IPS DF 19.7 (cell line): Measurements from ENCODE around the gene TCF25.

Experiments
- DNase-seq: peaks from one replicate; pipeline ENCODE4 v3.0.0-alpha.2; 2013; ENCODE audit warnings: low read depth, low spot score

Gene TCF25

DNA sequence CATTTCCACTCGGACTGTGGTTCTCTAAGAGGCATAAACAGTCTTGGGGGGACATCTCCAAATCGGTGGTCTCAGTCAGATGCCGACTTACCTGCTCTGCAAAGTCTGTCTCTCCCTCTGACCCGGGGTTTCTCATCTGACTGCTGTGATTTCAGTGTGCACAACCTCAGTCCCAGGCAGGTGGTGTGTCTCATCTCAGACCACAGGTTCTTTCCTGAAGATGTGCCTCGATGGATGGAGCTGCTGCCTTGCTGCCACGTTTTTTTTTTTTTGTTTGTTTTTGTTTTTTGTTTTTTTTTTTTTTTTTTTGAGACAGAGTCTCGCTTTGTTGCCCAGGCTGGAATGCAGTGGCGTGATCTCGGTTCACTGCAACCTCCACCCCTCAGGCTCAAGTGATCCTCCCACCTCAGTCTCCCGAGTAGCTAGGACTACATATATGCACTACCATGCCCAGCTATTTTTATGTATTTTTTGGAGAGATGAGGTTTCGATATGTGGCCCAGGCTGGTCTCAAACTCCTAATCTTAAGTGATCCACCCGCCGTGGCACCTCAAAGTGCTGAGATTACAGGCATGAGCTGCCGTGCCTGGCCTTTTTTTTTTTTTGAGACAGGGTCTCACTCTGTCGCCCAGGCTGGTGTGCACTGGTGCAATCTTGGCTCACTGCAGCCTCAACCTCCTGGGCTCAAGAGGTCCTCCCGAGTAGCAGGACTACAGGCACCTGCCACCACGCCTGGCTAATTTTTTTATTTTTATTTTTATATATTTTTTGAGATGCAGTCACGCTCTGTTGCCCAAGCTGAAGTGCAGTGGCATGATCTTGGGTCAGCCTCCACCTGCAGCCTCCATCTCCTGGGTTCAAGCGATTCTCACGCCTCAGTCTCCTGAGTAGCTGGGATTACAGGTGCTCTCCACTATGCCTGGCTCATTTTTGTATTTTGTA lies 29.7 kb upstream of the TCF25 start:
- no peak for DNase-seq

DNA sequence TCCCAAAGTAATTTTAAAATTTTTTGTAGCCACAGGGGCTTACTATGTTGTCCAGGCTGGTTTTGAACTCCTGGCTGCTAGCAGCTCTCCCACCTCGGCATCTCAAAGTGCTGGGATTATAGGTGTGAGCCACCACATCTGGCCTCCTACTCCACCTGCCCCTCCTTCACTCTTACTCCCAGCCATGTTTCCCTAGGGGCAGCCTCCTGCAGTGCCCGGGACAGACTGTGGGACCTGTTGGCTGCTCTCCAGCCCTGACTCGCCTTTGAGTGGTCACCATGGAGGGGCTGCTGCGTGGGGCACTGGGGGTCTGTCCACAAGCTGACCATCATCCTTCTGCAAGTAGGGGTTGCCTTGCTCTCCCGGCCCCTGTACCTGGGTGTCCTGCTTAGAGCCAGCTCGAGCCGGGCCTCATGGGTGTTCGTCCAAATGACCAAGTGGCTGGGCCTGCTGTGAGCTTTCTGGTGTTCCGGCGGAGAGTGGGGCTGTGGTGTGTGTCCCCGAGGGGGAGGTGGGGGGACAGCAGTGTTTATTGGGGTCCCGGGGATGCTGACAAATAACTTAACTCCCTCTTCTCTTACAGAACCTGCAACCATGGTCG lies 28.6 kb upstream of the TCF25 start:
- no peak for DNase-seq

DNA sequence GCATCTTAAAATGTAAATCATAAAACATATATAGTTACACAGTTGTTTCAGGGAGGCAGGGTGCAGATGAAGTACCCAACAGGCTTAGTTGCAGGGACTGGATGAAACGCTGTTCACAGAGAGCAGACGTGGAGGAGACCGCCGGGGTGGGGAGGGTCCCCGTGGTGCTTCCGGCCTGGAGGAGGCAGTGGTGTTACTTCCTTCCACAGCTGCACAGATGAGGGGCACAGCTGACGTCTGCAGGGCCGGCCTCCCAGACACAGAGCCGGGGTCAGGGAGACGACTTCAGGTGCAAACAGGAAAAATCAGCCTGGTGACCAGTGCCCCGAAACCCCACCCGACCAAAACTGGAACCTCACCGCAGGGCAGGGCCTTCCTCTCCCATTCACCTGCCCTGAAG lies 28.0 kb upstream of the TCF25 start:
- DNase-seq, result no peak

DNA sequence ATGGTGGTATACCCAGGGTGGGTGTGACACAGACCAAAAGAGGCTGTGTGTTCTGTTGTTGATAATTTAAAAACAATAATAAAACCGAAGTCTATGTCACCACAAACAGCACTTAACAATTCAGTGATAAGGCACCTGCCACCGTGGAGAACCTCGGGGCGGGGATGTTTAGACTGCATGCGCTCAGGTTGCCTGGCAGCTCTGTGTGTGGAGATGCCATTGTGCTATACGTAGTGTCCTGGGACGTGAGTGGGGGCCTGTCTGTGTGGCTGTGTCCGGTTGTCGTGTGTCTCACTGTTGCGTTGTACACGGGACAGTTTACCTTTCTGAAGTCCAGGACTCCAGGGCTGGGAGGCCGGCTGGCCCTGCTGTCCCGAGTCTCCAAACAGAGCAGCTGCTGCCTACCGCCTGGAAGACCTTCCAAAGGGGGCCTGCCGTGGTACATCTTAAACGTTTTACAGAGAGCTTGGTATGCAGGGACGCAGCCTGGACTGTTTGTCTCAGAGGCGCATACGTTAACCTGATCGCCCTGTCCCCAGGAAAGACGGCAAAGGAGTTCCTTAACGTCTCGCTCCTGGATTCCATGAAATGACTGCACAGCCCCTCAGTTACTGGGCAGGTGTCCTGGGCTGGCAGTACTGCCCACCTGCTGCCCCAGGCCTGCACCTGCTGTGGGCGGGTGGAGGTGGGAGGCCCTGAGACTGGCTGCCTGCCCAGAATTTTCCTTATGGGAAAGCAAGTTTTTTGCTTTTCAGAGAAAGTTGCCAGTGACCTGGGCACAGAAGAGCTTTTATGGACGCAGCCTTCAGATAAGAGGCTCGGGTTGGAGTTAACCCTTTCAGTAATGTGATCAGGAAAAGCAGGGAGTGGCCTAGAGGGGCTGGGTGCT lies 26.1 kb upstream of the TCF25 start:
- no peak for DNase-seq

DNA sequence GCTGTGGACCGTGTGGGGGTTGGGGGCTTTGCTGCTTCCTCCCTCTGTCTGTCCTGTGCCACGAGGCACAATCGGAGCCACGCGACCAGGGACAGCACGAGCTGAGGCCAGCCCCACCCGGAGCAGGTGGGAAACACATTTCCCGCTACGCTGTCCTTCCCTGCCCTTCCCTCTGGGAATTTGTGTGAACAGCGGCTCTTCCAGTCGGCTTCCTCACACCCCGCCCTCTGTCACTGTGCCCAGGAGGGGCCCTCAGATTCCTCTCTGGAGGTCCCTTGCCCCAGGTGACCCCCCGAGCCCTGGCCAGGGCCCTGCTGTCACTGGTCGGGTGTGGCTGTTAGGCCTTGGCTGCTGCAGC lies 25.5 kb upstream of the TCF25 start:
- no peak for DNase-seq

DNA sequence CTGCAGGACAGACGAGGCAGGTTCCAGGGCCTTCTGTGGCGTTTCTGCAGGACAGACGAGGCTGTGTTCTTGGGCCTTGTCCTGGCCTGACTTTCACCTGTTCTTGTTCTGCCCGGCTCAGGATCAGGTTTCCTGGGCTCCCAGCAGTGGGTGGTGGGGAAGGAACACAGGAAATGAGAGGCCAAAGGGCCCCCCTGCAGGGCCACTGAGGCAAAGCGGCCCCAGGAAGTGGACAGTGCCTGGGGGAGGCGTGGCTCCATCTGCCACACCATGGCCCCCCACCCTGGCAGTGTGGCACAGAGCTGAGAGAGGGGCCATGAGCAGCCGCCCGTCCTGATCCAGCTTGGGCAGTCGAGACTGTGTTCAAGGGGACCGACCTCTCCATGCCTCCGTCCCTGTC lies 24.4 kb upstream of the TCF25 start:
- DNase-seq, result no peak

DNA sequence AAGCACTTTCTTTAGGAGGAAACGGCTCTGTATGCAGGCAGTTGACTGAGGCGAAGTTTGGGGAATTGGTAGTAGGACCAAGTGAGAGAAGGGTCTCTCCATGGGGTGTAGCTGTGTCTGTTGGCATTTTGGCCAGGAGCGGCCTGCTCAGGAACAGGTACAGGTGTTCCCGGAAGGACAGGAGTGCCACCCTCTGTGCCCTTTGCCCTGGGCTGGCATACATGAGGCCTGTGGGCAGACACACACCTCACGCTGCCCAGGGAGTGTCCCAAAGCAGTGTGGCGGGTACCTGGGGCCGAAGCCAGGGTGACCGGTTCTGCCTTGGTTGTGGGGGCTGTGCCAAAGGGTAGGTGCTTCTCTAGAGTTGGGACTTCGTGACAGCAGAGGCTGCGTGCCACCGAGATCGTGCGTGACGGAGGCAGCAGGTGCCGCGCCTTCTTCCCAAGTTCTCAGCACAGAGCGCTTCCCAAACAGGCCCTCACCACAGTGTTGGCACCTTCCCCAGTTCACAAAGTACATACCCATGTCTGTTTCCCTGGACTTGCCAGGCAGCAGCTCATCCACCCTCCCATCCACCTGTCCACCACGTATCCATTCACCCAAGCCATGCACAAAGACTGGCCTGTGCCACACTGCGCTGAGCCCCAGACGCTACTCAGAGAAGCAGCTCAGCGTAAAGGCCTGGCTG lies 19.9 kb upstream of the TCF25 start:
- DNase-seq, result no peak

DNA sequence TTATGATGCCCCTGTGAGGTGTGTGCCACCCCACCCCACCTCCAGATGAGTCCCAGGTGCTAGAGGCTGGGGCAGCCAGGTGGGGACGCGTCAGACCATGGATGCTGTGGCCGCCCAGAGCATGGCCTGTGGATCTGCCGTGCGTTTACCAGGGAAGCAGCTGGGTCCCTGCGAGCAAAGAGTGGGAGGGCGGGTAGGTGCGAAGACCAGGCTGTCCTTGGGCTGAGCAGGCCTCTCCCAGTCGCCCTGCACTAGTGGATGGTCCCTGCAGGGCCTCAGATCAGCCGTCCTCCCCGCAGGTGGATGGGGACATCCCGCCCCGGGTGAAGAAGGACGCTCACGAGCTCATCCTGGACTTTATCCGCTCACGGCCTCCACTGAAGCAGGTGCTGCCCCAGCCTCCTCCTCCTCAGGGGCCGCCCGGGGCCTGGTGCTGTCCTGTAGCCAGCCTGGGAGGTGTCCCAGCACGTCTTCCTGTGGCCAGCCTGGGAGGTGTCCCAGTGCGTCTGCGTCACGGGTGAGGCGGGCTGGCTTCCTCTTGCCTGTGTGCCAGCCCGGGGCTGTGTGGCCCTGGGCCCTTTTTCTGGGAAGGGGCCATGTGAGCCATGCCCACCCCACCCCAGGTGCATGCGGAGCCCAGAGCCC lies 18.0 kb upstream of the TCF25 start:
- DNase-seq, result no peak

DNA sequence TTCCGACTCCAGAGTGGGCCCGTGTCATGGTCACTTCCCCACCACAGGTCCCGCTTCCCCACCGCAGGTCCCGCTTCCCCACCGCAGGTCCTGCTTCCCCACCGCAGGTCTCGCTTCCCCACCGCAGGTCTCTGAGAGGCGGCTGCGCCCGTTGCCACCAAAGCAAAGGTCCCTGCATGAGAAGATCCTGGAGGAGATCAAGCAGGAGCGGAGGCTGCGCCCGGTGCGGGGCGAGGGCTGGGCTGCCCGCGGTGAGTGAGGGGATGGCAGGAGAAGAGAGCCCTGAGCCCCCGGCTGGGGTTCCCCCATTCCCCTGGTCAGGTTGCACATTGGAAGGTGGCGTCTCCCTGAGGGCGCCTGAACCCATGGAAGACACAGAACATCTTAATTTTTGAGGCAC lies 17.4 kb upstream of the TCF25 start:
- DNase-seq, result no peak

DNA sequence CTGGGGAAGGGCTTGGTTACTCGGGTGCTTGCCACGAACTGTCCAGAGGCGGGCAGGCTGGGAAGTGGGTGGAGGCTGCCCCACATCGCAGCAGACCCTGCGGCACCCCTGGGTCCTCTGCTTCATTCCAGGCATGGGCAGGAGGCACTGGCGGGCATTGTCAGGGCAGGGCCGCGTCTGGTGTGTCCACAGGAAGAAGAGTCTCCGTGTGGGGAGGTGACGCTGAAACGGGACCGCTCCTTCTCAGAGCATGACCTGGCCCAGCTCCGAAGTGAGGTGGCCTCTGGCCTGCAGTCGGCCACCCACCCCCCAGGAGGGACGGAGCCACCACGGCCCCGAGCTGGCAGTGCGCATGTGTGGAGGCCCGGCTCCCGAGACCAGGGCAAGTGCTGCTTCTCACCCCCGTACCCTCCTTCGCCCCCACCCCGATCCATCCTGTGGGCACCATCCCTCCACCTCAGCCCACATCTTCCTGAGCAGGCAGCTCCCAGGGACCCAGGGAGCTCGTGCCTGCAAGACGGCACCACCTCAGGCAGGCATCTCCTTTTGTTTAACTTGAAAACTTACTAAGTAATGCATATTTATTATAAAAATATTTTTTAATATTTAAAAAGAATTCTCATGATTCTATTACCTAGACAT lies 14.3 kb upstream of the TCF25 start:
- DNase-seq, result no peak

DNA sequence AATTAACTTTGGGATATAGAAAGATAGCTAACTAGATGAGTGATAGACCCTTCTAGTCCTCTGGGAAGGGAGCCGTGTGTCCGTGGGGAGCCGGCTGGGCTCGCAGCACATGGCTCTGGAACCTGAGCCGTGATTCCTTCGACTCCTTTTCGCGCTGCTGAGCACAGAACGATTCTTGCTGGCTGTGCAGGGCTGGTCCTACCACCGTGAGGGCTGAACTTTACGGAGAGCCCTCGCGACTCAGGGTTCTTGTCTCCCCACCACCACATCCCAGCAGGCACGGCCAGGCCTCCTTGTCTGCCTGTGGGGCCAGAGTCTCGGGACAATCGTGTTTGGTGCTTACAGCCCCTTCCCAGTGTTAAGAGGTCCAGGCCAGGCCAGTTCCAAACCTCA lies 13.8 kb upstream of the TCF25 start:
- DNase-seq, result no peak

DNA sequence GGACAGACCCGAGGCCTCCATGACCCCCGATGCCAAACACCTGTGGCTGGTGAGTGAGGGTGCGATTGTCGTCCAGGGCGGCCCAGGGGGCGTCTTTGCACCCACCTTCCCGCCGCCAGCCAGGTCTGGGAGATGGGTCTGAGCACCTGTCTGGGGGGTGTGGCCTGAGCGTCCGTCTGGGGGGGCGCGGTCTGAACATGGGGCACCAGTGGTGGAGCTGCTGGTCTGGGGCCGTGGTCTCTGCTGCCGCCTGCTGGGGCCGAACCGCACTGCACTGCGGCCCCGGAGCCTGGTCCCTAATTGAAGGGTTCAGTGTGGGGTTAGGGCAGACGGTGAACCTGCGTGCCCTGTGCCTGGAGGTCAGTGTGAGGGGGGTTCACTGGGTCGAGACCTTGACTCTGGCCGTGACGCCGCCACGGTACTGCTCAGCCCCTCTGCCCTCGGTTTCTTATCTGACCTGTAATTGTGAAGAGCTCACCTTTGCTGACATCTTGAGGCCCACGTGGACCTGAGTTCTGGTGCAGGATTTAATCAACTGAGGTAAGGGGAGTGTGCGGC lies 12.6 kb upstream of the TCF25 start:
- no peak for DNase-seq

DNA sequence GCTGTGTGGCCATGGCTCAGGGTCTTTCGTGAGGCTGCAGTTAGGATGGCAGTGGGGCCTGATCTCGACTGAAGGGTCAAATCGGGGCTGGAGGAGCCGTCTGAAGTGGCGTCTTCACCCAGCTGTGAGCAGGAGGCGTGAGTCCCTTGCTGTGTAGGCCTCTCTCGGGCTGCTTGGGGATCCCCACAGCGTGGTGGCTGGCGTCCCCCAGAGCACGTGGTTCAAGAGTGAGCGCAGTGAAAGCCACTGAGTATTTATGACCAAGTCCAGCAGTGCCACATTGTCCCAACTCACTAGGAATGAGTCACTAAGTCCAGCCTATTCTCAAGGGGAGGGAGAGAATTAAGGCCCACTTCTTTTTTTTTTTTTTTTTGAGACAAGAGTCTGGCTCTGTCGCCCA lies 11.7 kb upstream of the TCF25 start:
- no peak for DNase-seq

DNA sequence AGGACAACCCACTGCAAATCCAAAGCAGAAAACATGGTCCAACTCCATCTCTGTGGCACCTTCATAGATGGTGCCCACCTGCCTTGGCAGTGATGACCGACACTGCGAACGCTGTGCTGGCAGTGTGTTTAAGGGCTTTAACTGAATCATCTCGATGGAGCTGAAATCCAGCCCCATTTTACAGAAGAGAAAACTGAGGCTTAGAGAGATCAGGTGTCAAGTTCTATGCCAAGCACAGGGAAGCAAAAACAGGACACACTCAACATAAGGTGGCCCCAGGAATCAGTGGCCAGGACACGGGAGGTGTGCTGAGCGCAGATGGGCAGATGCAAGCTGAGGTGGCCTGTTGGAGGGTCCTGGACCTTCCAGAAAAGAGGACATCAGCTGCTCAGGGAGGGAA lies 10.7 kb upstream of the TCF25 start:
- no peak for DNase-seq

DNA sequence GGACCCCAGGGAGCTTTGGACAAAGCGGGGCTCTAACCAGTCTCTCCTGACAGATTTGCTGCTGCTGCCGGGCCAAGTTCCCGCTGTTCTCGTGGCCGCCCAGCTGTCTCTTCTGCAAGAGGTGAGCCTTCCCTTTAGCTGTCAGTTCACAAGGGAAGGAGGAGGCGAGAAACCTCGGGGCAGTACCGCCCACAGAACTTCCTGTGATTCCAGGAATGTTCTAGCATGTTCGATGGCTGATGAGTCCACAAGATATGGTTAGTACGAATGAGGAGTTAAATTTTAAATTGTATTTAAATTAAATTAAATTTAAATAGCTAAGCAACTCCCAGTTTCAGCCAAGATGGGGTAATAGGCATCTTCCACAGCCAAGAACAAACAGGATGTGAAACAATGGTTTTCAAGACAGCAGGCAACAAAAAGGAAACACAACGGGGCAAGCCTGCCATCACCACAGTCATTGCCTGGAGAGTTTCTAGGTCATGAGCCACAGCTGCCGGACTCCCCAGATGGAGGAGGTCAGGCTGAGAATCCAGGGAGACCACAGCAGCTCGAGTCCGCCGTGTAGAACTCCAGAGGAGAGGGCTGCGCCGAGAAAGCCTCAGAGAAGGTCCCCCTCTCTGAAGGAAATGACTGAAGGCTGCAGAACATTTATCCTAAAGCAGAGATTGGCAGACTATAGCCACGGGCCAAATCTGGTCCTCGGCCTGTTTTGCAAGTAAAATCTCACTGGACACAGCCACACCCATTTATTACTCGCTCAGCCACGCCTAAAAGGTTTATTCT lies 9.5 kb upstream of the TCF25 start:
- no peak for DNase-seq

DNA sequence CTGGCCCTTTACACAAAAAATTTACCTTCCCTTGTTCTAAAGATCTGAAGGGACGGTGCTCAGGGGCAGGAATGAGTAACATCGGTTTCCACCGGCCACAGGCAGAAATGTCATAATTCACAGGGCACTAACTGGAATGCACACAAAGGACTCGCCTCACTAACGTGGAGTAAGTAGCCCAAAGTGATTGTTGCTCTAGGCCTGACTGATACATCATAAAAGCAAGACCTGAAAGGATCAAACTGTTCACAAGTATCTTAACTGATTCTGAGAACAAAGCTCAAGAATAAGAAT lies 8.9 kb upstream of the TCF25 start:
- DNase-seq, result no peak

DNA sequence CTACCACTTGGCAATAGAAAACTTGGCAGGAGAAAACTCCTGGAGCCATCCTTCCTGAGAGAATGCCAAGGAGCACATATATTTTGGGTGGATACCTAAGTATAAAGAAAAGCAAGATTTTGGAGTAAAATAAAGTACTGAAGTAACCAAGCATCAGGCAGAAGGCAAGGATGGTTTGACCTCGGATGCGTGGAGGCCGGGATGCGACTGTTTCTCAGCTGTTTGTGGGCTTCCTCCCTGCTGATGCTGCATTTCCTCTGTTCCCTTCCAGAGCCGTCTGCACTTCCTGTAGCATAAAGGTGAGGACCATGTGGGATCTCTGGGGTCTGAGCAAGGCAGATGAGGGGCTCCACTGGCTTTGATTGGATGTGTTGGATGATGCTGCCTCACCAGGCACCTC lies 5.5 kb upstream of the TCF25 start:
- DNase-seq, result no peak

DNA sequence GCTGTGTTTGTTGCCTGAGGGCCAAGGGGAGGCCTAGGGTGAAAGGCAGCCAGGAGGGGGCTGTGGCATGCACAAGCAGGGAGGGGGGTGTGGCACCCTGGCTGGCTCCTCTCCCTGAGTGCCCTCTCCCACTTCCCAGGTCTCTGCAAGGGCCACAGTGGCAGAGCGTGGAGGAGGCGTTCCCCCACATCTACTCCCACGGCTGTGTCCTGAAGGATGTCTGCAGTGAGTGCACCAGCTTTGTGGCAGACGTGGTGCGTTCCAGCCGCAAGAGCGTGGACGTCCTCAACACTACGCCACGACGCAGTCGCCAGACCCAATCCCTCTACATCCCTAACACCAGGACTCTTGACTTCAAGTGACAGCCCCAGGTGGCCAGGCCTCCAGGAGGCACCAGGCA lies 3.5 kb upstream of the TCF25 start:
- no peak for DNase-seq

DNA sequence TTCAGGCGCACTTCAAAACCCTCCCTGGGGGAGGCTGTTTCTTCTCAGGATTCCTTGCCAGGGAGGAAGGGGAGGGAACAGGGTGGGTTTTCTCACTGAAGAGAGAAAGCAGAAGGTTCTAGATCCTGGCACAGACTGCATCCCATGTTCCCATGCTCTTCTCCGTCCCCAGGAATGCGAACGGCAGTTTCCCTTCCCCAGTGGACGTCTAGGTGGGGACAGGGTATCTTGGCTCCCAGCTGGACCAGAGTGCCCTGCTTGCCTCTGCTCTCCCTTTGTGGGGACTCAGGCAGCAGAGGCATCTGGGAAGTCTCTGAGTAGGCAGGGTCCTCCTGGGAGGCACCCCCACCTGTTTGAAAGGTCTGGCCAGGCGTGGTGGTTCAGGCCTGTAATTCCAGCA lies 3.0 kb upstream of the TCF25 start:
- no peak for DNase-seq

DNA sequence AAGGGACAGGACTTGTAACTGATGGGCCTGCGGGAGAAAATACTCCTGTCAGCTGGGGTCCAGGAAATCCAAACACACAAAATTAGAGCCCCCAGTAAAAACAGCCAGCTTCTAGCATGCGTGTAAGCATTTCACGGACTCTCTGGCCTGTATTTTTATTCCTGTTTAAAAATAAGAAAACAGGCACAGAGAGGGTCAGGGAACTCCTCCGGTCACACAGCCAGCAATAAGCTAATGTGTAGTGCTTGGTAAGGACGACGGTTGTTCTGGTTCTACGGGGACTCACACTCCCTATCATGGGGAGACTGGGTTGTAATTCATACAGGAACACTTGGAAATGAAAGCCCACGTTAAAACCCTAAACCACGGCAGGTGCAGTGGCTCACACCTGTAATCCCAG lies 1.5 kb upstream of the TCF25 start:
- no peak for DNase-seq
